Stimulated activated CD4-positive, alpha-beta T cell treated with anti-CD3 and anti-CD28 coated beads, TNF-alpha, amount 100 ng/mL, for 1 hour (primary cell): ENCODE results near the gene EPX.
"Not testable (repeated sequence)": the region's sequence is repeated elsewhere in the genome, so short reads cannot be mapped to it uniquely, and the experiment has no call there.

ENCODE experiments used
- DNase-seq, 3 donors: peaks; one replicate each; pipeline ENCODE4 v3.0.0-alpha.2; 2020; ENCODE audit warnings: low read depth in 3 of 3, low spot score in 1 of 3

The EPX gene, protein sequence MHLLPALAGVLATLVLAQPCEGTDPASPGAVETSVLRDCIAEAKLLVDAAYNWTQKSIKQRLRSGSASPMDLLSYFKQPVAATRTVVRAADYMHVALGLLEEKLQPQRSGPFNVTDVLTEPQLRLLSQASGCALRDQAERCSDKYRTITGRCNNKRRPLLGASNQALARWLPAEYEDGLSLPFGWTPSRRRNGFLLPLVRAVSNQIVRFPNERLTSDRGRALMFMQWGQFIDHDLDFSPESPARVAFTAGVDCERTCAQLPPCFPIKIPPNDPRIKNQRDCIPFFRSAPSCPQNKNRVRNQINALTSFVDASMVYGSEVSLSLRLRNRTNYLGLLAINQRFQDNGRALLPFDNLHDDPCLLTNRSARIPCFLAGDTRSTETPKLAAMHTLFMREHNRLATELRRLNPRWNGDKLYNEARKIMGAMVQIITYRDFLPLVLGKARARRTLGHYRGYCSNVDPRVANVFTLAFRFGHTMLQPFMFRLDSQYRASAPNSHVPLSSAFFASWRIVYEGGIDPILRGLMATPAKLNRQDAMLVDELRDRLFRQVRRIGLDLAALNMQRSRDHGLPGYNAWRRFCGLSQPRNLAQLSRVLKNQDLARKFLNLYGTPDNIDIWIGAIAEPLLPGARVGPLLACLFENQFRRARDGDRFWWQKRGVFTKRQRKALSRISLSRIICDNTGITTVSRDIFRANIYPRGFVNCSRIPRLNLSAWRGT

GRCh38 chr17:58192612-58193011 is at the start of gene EPX:
Gene EPX, plus strand, starts transcription at chr17:58192726. Its CDS starts 121 bp downstream, at chr17:58192847.
- no peak for DNase-seq

- not testable (repeated sequence) for DNase-seq
Measured at GRCh38 chr17:58143335-58143734, 49.2 kb upstream of the EPX start.

DNA sequence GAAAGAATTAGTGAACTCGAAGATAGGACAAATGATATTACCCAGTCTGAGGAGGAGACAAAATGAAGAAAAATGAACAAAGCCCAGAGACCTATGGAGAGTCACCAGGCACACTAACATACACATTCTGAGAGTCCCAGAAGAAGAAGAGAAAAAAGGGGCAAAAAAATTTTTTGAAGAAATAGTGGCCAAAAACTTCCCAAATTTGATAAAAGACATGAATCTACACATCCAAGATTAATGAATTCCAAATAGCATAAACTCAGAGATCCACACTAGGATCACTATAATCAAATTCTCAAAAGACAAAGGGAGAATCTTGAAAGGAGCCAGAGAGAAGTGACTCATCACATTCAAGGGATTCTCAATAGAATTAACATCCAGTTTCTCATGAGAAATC is 47.7 kb upstream of the EPX start:
- no peak for DNase-seq

DNA sequence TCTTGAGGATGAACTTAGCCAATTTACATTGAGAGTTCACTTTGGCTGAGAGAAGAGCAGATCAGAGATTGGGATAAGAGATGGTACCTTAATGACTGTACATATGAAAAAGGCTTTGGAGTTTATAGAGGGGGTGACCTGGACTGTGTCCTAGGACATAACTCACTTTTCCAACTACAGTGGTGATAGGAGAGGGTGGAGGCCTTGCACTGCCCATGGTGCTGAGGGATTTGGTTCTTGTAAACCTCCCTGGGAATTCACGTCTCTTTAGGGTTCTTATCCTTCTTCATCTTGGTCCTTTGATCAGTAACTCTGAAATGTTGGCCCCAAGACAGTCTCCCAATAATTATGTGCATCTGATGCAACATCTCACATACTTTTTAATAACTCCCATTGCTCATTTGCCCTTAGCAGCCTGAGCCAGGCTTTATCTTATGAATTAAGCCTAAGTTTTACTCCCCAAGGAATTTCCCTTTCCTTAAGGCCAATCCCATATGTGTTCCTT is 44.5 kb upstream of the EPX start, which contains the start of gene OR4D1:
TSS of gene OR4D1 (plus strand) at position 455 of the 505 bp plus-strand sequence. CDS start 6,770 bp downstream, outside the sequence.
- no peak for DNase-seq

DNA sequence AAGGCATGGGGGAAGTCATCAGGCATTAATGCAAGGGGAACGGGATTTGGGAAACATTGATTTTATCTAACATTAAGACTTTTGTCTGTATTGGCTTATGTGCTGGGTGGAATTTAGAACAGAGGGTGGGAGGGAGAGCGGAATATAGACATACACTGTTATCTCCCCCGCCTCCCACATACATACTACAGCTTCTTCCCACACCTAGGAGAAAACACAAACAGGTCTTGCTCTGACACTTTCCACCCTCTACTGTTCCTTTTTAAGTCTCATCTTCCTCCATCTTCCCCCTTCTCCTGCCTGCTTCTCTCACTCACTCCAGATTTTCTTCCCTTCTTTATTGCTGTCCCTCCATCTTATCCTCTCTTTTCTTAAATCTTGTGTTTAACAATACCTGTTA is 43.9 kb upstream of the EPX start:
- no peak for DNase-seq

DNA sequence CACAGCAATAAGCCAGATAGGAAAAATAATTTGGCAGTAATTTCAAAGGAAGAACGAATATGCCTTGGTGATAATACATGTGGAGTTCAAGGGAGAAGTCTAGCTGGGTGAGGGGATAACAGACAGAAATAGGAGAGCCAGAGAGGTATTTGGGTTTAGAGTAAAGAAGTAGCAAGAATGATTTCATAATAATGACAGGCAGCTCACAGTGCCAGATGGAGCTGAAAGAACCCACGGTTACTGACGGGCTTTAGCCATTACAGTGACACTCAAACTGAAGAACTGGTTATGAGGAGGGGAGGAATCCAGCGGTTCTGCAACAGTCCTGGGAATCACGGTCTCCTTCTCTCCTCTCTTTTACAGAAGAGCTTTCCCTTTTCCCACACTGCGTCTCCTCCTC is 42.1 kb upstream of the EPX start:
- DNase-seq, result no peak

- DNase-seq, result peak in 2 of 3 donors; percentile 22 to 31
Measured at GRCh38 chr17:58153046-58153445, 39.5 kb upstream of the EPX start.

DNA sequence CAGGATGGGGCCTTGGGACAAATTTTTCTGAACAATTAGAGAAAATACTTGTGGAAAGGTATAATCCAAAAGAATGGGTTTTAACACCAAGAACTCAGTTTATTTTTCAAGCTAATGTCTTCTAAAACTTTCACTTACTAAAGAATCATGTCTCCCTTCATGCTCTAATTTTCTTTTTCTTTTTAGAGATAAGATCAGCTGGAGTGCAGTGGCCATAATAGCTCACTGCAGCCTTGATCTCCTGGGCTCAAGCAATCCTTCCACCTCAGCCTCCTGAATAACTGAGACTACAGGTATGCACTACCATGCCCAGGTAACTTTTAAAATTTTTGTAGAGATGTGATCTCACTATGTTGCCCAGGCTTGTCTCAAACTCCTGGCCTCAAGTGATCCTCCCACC is 38.9 kb upstream of the EPX start:
- no peak for DNase-seq

GRCh38 chr17:58156839-58157803 is 35.4 kb upstream of the EPX start:
- peak; percentile 2 to 42 (median 16) for DNase-seq

DNA sequence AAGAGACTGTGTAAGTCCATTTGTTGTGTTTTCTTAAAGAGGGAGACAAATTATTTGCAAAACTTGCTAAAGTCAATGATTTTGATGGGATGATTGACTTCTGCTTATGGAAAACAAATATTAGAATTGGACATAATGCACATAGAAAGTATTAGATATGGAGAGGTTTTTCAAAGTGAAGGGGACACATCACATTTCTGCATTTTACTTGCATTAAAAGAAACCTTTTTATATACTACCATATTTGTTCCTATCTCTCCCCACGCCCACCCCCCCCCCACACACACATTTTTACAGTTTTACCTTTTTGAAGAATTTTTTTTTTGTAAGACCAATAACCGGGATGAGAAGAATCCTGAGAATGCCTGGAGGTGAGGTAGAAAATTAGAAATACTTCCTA is 34.3 kb upstream of the EPX start:
- DNase-seq, result no peak

- no peak for DNase-seq
Measured at GRCh38 chr17:58161566-58161965, 31.0 kb upstream of the EPX start.

DNA sequence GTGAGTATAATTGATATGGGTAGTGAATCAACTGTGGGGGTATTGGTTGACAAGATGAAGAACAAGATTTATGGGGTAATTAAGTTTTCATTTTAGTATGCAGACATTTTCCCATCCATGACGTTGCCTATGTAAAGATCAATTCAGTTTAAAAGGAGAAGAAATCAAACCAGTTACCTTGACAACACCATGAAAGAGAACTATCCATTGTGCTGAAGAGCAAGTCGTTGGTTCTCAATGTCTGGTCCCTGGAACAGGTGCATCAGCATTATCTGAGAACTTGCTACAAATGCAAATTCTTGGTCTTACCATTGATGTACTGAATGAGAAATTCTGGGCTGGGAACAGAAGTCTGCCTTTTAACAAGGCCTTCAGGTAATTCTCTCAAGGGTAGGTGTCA is 26.5 kb upstream of the EPX start:
- no peak for DNase-seq

GRCh38 chr17:58166682-58167081 is 25.8 kb upstream of the EPX start, which contains the start of gene OR4D2:
Gene OR4D2, plus strand, starts transcription at chr17:58166982. Its CDS starts 2,674 bp downstream, at chr17:58169656.
- no peak for DNase-seq

GRCh38 chr17:58170622-58171021 is 21.9 kb upstream of the EPX start:
- DNase-seq, result no peak

- DNase-seq, result peak in 2 of 3 donors; percentile 10 to 14
Measured at GRCh38 chr17:58172369-58173071, 20.0 kb upstream of the EPX start.

GRCh38 chr17:58174871-58175270 is 17.7 kb upstream of the EPX start:
- no peak for DNase-seq

DNA sequence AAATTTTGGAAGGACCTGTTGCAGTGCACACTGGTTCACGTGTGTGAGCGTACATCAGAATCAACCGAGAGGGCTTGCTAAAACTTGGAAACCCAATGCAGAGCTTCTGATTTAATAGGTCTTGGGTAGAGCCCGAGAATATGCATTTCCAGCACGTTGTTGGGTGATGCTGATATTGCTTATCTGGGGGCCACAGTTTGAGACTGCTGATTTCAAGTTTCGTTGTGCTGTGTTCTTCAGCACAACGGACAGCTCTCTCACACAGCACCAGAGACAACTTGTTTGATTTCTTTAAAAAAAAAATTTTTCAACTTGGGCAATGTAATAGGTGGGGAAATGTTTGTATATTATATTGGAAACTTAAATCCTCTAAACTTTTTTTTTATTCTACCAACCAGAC is 16.3 kb upstream of the EPX start:
- no peak for DNase-seq

GRCh38 chr17:58181796-58182195 is 10.7 kb upstream of the EPX start:
- DNase-seq, result no peak

DNA sequence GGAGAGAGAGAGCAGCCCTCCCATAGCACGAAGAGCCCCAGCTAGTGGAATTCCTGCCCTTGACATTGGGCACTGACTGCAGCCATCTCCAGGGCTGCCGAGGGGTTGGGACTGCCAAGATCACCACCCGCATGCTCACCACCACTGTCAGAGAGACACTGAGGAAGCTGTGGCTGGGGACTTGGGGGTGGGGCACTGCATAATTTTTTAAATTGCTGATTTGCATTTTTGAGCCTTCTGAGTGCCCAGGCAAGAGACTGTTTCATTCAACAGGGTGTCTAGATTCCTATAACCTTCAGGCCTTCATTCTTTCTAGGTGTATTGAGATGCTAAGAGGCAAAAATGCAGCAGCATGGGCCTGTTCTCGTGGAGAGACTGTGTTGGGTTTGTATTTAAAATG is 9.0 kb upstream of the EPX start:
- no peak for DNase-seq

- DNase-seq, result no peak
Measured at GRCh38 chr17:58184308-58184985, 8.1 kb upstream of the EPX start.
